Measurements from ENCODE around the gene NAA35. TPM values are rescaled to one million over a fixed set of nuclear protein-coding genes. Genes with fewer than 3 reads are reported as not detected.

NAA35 gene
- total RNA-seq, 2 experiments from 2014 or later, result 19.4 to 19.8 TPM

GRCh38 chr9:86034863-86035734 lies 94.2 kb downstream of the NAA35 start:
- Histone ChIP-seq H3K27ac (ENCODE audit: low read depth in 1 of 2, low read length in 2 of 2) (no peak overlapping the region), H3K36me3 (ENCODE audit: insufficient read depth, low read length) (no peaks in the 10 kb centered on the region), H3K4me1 (ENCODE audit: insufficient read depth, low read length) (no peaks in the 10 kb centered on the region), H3K4me3 (ENCODE audit: low read length) (no peak overlapping the region), H3K9me3 (ENCODE audit: control insufficient read depth in 1 of 2, insufficient read depth in 1 of 2, low read length in 2 of 2) (peaks cover 0 to 10% of the 10 kb centered on the region in 2 experiments), H3K27me3 (ENCODE audit: control insufficient read depth in 1 of 2, insufficient read depth in 2 of 2, low read length in 2 of 2) (no peaks in the 10 kb centered on the region)
- Mint-ChIP-seq H3K4me1 (ENCODE audit: low read depth) (no peaks in the 10 kb centered on the region), H3K36me3 (ENCODE audit: low read depth) (no peaks in the 10 kb centered on the region), H3K27me3 (no peaks in the 10 kb centered on the region), H3K4me3 (no peak overlapping the region), H3K27ac (no peak overlapping the region), H3K9me3 (no peaks in the 10 kb centered on the region)
- no peak for TF ChIP-seq CTCF (IDR thresholded peaks at IDR 0.05)
- ATAC-seq (ENCODE audit: poor library complexity), result no peak
- ChIA-PET POLR2A (no interaction called here), CTCF (no interaction called here)
- intact Hi-C loops (cut with DNase I, micrococcal nuclease), result no loop called here
- DNase-seq, result peak in 2 of 14 experiments; percentile 6 to 24

- no peaks in the 10 kb centered on the region for H3K9me3 Mint-ChIP-seq
- CTCF ChIA-PET, result no interaction called here
Measured at GRCh38 chr9:86035827-86036440, 95.0 kb downstream of the NAA35 start.

GRCh38 chr9:86036555-86036954 lies 95.6 kb downstream of the NAA35 start:
- DNase-seq (no peak), ATAC-seq (ENCODE audit: poor library complexity) (no peak)
- TF ChIP-seq CTCF (IDR thresholded peaks at IDR 0.05), result no peak
- Histone ChIP-seq H3K4me1 (ENCODE audit: insufficient read depth, low read length) (no peaks in the 10 kb centered on the region), H3K36me3 (ENCODE audit: insufficient read depth, low read length) (no peaks in the 10 kb centered on the region), H3K27me3 (ENCODE audit: control insufficient read depth in 1 of 2, insufficient read depth in 2 of 2, low read length in 2 of 2) (no peaks in the 10 kb centered on the region), H3K4me3 (ENCODE audit: low read length) (no peak overlapping the region), H3K27ac (ENCODE audit: low read depth in 1 of 2, low read length in 2 of 2) (no peak overlapping the region), H3K9me3 (ENCODE audit: control insufficient read depth in 1 of 2, insufficient read depth in 1 of 2, low read length in 2 of 2) (peaks cover 0 to 10% of the 10 kb centered on the region in 2 experiments)
- no peak overlapping the region for H3K27ac Mint-ChIP-seq
- H3K4me1 Mint-ChIP-seq (ENCODE audit: low read depth), result no peaks in the 10 kb centered on the region
- CTCF ChIA-PET, result no interaction called here
- POLR2A ChIA-PET, result no interaction called here
- H3K9me3 Mint-ChIP-seq, result no peaks in the 10 kb centered on the region
- H3K27me3 Mint-ChIP-seq, result no peaks in the 10 kb centered on the region
- intact Hi-C loops (cut with DNase I, micrococcal nuclease), result no loop called here
- H3K4me3 Mint-ChIP-seq, result no peak overlapping the region
- H3K36me3 Mint-ChIP-seq (ENCODE audit: low read depth), result no peaks in the 10 kb centered on the region

More at GRCh38 chr9:86035827-86036440, 95.0 kb downstream of the NAA35 start:
- Histone ChIP-seq H3K9me3 (ENCODE audit: control insufficient read depth in 1 of 2, insufficient read depth in 1 of 2, low read length in 2 of 2) (peaks cover 0 to 10% of the 10 kb centered on the region in 2 experiments), H3K4me3 (ENCODE audit: low read length) (no peak overlapping the region), H3K36me3 (ENCODE audit: insufficient read depth, low read length) (no peaks in the 10 kb centered on the region), H3K27ac (ENCODE audit: low read depth in 1 of 2, low read length in 2 of 2) (no peak overlapping the region), H3K27me3 (ENCODE audit: control insufficient read depth in 1 of 2, insufficient read depth in 2 of 2, low read length in 2 of 2) (no peaks in the 10 kb centered on the region), H3K4me1 (ENCODE audit: insufficient read depth, low read length) (no peaks in the 10 kb centered on the region)
- Mint-ChIP-seq H3K4me1 (ENCODE audit: low read depth) (no peaks in the 10 kb centered on the region), H3K27ac (no peak overlapping the region), H3K36me3 (ENCODE audit: low read depth) (no peaks in the 10 kb centered on the region), H3K4me3 (no peak overlapping the region), H3K27me3 (no peaks in the 10 kb centered on the region)
- POLR2A ChIA-PET, result no interaction called here
- ATAC-seq (ENCODE audit: poor library complexity), result no peak
- no peak for TF ChIP-seq CTCF (IDR thresholded peaks at IDR 0.05)
- DNase-seq, result no peak
- intact Hi-C loops (cut with DNase I, micrococcal nuclease), result no loop called here
